ENCODE measurements around the gene GP1BA.

- no peak for TF ChIP-seq SMC3 (IDR thresholded peaks at IDR 0.05; ENCODE audit: borderline replicate concordance, low read length)
- TF ChIP-seq BCL3 (IDR thresholded peaks at IDR 0.05; ENCODE audit: borderline replicate concordance, insufficient read depth, low read depth, low read length, poor library complexity, severe bottlenecking): no peak
- TF ChIP-seq, protein P1, sequence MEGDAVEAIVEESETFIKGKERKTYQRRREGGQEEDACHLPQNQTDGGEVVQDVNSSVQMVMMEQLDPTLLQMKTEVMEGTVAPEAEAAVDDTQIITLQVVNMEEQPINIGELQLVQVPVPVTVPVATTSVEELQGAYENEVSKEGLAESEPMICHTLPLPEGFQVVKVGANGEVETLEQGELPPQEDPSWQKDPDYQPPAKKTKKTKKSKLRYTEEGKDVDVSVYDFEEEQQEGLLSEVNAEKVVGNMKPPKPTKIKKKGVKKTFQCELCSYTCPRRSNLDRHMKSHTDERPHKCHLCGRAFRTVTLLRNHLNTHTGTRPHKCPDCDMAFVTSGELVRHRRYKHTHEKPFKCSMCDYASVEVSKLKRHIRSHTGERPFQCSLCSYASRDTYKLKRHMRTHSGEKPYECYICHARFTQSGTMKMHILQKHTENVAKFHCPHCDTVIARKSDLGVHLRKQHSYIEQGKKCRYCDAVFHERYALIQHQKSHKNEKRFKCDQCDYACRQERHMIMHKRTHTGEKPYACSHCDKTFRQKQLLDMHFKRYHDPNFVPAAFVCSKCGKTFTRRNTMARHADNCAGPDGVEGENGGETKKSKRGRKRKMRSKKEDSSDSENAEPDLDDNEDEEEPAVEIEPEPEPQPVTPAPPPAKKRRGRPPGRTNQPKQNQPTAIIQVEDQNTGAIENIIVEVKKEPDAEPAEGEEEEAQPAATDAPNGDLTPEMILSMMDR (IDR thresholded peaks at IDR 0.05 in 2 of 3, conservative IDR thresholded peaks at IDR 0.05 in 1 of 3; ENCODE audit: control insufficient read depth in 2 of 3, extremely low read depth in 1 of 3, insufficient read depth in 1 of 3, low read depth in 3 of 3, low read length in 3 of 3): no peak
- no peak for TF ChIP-seq TCF12 (IDR thresholded peaks at IDR 0.05; ENCODE audit: low read depth, low read length)
- no peak for TF ChIP-seq MXI1 (IDR thresholded peaks at IDR 0.05; ENCODE audit: low read depth, low read length)
- no peak for TF ChIP-seq SUPT20H (IDR thresholded peaks at IDR 0.05; ENCODE audit: borderline replicate concordance, control insufficient read depth, low read depth, low read length)
These were observed 7.4 kb downstream of the GP1BA start for GRCh38 chr17:4939546-4939795.
